IPS-11a (cell line): ENCODE measurements around the gene USP33.
"Not testable (repeated sequence)": the region's sequence is repeated elsewhere in the genome, so short reads cannot be mapped to it uniquely, and the experiment has no call there.

ENCODE experiments used
- H3K4me3 ChIP-seq: one replicate; pipeline ENCODE4 v1.5.1; 2013; ENCODE audit warnings: low read depth, low read length, control low read depth

Gene USP33

DNA sequence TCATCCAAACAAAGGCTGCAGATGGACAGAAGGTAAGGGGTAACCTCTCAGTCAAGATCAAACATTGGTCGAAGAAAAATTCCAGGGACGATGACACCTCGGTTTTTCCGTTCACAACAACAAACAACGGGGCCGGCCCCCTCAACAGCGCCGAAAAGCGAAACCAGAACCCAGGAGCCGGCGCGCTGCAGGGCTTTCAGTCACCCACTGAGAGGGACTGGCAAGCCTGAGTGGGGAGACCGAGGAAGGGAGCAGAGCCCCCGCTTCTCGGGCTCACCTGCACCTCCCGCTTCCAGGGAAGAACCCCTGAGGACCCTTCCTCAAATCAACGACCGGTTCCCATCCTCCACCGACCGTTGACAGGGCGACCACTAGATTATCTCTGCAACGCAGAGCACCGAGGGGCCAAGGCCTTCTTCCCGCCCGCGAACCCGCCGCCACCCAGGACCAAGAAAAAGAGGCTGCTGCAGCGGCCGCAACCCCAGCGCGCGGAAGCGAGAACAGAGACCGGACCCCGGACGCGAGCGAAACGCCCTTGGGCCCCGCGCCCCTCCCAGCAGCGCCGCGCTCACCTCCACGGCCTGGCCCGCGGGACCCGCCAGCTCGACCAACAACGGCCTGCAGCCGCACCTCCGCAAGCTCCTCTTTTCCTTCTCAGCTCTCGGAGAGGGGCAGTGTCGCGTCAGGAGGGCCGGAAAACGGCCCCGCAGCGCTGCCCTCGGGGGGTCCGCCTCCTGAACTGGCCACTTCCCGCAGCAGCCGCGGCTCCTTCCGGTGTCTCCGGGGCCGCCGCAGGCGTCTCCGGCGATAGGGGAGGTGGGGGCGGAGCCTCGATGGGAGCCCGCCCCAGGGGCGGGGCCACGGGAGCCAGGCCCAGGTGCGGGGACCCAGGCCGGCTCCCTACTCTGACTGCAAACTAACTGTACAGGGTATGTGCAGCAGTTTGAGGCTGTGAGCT lies at the start of gene USP33:
USP33 (minus strand) TSS at position 782 of the 958 bp plus-strand sequence. CDS start 18,155 bp downstream, outside the sequence.
- peak within 1 kb of the TSS; percentile 86 for H3K4me3 ChIP-seq

- H3K4me3 ChIP-seq = no peak overlapping the region
Measured at GRCh38 chr1:77803371-77803770, 43.7 kb upstream of the USP33 start.

DNA sequence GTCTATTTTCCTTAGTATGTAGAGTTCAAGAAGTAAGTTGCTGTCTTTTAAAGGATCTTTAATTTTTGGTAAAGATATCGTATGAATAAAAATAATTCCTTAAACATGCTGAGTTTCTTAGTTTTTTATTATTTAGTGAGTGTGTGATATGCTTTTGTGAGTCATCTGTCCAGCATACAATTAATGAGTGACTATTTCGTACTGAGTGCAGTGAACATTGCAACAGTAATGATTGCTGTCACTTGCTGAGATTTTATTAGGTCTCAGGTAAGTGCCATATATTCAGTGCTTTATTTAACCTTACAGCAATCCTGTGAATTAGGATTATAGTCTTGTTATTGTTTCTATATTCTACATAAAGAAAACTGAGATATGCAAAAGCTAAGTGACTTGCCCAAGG lies 42.4 kb upstream of the USP33 start:
- H3K4me3 ChIP-seq = no peak overlapping the region

DNA sequence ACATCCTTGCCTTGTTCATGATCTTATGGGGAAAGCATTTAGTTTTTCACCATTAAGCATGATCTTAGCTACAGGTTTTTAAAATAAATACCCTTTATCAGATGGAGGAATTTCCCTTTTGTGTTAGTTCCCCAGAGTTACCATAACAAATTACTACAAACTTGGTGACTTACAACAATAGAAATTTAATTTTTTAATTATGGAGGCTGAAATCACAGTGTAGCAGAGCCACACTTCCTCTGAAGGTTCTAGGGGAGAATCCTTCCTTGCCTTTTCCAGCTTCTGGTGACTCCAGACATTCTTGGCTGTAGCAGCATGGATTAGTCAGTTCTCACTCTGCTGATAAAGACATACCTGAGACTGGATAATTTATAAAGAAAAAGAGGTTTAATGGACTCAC lies 38.3 kb upstream of the USP33 start:
- H3K4me3 ChIP-seq = no peak overlapping the region

- no peak overlapping the region for H3K4me3 ChIP-seq
Measured at GRCh38 chr1:77796695-77797405, 37.2 kb upstream of the USP33 start.

DNA sequence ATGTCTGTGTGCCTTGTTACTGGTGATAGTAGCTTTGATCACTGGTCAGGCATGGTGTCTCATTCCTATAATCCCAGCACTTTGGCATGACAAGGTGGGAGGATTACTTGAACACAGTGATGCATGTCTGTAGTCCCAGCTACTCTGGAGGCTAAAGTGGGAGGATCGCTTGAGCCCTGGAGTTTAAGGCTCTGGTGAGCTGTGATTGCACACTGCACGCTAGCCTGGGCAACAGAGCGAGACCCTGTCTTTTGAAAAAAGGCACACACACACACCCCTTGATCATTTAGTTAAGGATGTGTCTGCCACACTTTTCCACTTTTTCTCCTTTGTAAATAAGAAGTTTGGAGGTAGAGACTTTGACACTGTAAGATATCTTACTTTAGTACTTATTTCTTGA lies 34.9 kb upstream of the USP33 start:
- H3K4me3 ChIP-seq = no peak overlapping the region

GRCh38 chr1:77786093-77786741 lies 26.6 kb upstream of the USP33 start:
- H3K4me3 ChIP-seq = not testable (repeated sequence)

- no peak overlapping the region for H3K4me3 ChIP-seq
Measured at GRCh38 chr1:77783141-77783540, 23.5 kb upstream of the USP33 start.

DNA sequence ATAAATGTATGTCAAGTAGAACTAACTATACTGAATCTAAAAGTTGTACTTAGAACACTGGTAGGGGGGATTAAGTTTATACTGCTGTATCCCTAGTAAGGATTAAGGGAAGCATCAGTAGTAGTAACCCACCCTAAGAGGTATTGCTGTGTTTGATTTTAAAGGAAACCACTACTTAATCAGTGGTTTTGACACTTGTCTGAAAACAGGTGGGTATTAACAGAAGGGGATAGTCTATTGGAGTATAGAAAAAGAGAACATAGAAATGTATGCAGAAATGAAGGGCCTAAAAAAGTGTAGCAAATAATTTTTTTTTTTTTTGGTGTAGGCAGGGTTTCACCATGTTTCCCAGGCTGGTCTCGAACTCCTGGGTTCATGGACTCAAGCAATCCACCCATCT lies 22.0 kb upstream of the USP33 start:
- H3K4me3 ChIP-seq = no peak overlapping the region

DNA sequence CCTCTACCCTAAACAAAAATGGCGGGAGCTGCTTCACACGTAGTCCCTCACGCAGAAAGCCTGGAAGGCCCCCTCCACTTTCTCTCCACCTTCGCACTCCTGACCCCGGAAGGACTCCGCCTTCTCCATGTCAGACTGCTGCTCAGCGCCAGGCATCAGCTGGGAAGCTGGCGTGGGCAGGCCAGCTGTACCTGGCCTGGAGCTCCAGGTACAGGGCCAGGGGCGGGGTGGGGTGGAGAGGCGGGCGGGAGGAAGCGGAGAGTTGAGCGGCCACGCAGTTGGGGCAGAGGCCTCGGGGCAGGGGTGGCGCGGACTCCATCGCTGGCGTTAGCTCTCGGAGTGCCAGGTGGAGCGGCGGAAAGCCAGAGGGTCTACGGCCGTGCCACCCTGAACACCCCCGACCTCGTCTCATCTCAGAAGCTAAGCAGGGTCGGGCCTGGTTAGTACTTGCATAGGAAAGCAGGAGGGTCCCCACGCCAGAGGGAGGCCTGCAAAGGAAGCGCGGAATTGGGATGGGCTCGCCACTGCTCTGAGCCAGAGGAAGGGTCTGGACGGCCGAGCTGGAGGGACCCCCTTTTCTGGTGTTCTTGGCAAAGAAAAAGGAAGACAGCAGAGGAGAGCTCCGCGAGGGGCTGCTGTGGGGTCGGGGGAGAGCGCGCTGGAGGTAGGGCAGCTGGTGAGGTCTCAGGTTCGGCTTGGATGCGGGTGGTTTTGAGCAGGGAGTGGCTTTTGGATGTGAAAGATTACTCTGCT lies 20.1 kb upstream of the USP33 start, which contains the start of gene MIGA1:
MIGA1 (plus strand) TSS at position 121 of the 753 bp plus-strand sequence. CDS start 3,604 bp downstream, outside the sequence.
- H3K4me3 ChIP-seq = peak within 1 kb of the TSS; percentile 57

GRCh38 chr1:77776007-77776700 lies 16.5 kb upstream of the USP33 start:
- H3K4me3 ChIP-seq = no peak overlapping the region

DNA sequence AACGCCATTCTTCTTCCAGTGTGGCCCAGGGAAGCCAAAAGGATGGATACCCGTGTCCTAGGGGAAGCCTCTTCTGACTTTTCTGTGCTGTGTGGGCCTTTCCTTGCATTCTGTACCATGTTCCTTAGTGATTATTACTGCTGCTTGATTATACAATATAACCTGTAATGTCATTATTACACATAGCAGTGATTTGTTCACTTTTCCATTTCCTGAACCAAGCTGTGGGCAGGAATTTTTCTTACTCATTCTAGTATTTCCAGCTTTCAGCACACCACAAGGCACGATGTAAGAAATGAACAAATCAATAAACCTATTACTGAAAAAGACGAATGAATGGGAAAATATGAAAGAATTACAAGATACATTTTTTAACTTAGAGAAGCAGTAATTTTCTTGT lies 8.4 kb upstream of the USP33 start:
- H3K4me3 ChIP-seq = no peak overlapping the region

DNA sequence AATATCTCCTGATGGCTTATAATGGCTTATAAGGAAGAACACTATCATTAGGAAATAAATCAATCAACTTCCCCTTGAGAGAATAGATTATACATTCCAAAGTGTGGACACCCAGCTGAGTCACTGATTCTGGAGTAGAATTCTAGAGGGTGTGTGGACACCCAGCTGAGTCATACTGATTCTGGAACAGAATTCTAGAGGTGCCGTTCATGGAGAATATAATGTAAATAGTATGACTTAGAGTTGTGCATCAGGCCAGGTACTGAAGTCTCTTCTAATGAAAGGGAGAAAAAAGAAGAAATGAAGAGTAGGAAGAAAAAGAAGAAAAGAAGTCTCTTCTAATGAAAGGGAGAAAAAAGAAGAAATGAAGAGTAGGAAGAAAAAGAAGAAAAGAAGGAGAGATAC lies 2.4 kb upstream of the USP33 start:
- no peak overlapping the region for H3K4me3 ChIP-seq

- no peak overlapping the region for H3K4me3 ChIP-seq
Measured at GRCh38 chr1:77757603-77758002, 2.0 kb downstream of the USP33 start.

DNA sequence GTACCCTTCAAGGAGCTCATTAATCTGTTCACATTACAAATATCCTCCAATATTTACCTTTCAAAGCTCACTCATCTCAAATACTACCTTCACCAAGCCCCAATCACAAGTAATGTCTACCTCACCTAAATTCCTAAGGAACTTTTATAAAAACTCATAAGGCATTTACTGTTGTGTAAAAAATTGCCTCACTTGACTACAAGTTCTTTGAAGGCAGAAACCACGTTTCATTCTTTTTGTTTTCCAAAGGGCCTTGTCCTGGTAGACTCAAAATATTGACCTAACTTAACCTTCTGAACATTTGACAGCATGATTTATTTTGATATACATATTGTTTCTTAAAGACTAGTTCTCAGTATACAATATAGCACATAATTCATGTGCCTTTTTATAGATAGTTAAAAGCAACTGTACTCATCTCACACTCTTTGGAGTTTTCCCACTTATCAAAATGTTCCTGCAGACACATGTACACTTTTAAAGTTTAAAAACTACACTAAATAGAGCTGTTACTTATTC lies 2.5 kb downstream of the USP33 start:
- no peak overlapping the region for H3K4me3 ChIP-seq

- no peak overlapping the region for H3K4me3 ChIP-seq
Measured at GRCh38 chr1:77756052-77756754, 3.4 kb downstream of the USP33 start.

DNA sequence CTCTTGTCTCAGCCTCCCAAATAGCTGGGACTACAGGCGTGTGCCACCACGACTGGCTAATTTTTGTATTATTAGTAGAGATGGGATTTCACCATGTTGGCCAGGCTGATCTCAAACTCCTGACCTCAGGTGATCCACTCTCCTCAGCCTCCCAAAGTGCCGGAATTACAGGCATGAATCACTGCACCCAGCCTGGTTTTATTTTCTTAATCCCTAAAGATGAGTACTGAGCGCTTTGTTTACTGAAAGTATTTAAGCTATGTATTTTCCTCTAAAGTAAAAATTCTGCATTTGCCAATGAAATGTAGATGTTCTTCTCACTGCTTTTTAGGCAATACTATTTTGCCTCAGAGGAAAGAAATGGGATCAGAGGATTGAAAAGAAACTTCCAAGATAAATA lies 10.2 kb downstream of the USP33 start:
- not testable (repeated sequence) for H3K4me3 ChIP-seq

DNA sequence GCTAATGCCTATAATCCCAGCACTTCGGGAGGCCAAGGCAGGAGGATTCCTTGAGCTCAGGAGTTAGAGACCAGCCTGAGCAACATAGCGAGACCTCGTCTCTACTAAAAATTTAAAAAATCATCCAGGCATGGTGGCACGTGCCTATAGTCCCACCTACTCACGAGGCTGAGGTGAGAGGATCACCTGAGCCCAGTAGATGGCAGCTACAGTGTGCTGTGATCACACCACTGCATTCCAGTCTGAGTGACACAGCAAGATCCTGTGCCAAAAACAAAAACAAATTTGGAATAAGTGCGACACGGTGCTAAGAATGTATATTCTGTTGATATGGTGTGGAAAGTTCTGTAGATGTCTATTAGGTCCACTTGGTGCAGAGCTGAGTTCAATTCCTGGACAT lies 15.1 kb downstream of the USP33 start:
- H3K4me3 ChIP-seq = no peak overlapping the region

GRCh38 chr1:77742011-77742555 lies 17.6 kb downstream of the USP33 start:
- no peak overlapping the region for H3K4me3 ChIP-seq
